Dermis blood vessel endothelial cell (primary cell): Measurements from ENCODE around the gene ZNF667. TPM values are rescaled to one million over a fixed set of nuclear protein-coding genes. Genes with fewer than 3 reads are reported as not detected.

ENCODE experiments used
- DNase-seq: peaks from one replicate; pipeline ENCODE4 v3.0.0; 2010
- total RNA-seq: library from RNA; depleted of rRNA; stranded (reverse); fragments of >200 nt; gene quantifications from 2 replicates; pipeline ENCODE4 v1.2.3, GENCODE V29; 2014

Gene ZNF667
- 2.7 and 3.1 TPM in 2 replicates for total RNA-seq

DNA sequence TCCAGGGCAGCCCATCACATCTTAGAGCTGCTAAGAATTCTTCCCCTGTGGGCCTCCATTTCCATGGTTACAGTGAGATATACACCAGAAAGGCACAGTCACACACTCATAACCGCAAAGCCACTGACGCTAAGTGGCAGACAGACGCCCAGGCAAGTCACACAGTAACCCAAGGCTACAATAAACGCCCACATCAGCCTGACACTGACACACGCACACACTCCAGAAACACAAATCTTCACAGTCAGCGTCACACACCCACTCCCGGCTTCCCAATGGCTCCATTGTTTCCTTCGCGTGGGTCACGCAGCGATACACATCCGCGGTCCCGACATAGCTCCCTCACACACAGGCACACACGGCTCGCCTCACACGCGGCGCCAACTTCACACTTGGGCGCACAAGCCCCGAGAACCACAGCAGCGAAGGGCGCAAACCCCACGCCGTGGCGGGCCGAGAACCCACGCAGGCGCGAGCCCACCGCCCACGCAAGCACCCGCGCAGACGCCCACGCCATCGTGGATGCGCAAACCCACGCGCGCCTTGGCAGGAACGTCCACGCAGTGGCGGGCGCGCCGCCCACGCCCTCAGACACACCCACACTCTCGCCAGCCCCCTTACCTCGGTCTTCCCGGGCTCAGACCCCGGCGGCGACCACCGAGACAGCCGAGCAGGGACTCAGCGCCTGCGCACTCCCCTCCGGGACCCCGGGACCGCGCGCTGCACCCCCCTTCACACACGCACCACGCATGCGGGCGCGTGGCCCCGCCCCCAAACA, at the start of gene ZNF667:
Gene ZNF667, minus strand, starts transcription at position 695 of the 778 bp plus-strand sequence. CDS start 14,975 bp downstream, outside the sequence.
- DNase-seq, result peak; percentile 11

DNA sequence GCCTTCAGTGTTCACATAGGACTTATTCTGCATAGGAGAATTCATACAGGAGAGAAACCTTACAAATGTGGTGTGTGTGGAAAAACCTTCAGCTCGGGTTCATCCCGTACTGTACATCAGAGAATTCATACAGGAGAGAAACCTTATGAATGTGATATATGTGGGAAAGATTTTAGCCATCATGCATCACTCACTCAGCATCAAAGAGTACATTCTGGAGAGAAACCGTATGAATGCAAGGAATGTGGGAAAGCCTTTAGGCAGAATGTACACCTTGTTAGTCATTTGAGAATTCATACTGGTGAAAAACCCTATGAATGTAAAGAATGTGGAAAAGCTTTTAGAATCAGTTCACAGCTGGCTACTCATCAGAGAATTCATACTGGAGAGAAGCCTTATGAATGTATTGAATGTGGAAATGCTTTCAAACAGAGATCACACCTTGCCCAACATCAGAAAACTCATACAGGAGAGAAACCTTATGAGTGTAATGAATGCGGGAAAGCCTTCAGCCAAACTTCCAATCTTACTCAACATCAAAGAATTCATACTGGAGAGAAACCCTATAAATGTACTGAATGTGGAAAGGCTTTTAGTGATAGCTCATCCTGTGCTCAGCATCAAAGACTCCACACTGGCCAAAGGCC, 48.2 kb upstream of the ZNF667 start:
- DNase-seq, result no peak

DNA sequence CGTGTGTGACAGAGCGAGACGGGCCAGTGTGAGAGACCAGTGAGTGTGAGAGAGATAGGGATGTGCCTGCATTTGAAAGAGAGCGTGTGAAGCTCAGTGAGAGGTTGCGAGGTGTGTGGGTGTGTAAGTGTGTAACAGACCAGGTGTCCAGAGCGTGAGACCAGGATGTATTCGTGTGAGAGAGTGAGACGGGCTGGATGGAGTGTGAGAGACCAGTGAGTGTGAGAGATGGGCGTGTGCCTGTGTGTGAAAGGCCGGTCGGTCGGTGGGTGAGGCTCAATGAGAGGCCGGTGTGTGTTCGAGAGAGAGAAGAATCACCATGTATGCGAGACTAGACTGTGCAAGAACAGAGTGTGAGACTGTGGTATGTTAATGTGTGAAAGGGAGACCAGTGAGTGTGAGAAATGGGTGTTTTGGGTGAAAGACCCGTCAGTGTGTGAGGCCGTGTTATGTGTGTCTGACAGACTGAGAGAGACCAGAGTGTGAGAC, 31.2 kb upstream of the ZNF667 start:
- DNase-seq, result no peak

DNA sequence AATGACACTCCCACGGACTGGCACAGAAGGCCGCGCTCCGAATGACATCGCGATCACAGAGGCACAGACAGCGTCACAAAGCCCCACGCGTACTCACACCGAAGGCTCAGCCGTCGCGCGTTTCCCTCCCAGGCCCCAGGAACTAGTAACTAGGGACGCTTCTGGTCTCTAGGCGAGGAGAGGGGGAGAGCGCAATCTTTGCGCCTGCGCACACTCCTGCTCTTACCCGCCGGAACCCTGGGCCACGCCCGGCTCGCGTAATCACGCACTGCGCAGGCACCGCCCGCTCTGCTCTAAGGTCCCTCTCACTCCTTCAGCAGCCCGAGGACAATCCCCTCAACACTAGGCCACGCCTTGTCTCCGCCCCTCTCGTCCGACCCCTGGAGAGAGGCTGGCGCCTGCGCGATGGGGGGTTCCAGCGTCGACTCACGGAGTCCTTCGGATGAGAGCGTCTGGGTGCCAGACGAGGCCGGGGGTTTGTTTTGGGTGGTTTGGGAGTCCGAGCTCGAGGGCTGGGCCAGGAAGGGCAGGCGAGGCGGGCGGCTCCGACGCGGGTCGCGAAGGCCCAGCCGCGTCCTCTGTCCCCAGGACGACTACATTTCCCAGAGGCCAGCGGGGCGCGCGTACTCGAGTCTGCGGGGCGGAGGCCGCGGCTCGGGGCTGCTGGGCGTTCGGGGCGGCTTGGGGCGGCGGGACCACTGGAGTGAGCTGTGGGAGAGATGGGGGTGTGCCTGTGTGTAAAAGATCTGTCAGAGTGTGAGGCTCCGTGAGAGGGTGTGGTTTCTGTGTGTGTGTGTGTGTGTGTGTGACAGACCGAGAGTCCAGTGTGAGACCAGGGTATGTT, 30.5 kb upstream of the ZNF667 start, which contains the start of gene ZNF471:
Gene ZNF471, plus strand, starts transcription at position 410 of the 844 bp plus-strand sequence. CDS start 3,717 bp downstream, outside the sequence.
- DNase-seq, result peak; percentile 99

DNA sequence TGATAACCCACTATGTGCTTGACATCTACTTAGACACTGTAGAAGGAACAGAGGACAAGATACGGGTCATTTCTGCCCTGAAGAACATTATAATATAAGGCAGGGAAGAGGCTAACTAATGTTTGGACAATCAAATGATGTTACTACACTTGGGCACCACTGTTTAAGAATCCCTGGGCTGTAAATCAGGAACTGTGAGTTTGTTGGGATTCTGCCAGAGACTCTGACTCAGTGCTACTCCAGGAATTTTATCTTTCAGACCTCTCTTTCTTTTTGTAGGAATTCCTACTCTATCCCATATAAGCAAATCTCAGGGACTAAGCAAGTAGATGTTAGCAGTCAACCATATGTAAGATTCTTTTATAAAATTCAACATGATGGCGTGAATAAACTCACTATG, 27.4 kb upstream of the ZNF667 start:
- no peak for DNase-seq

DNA sequence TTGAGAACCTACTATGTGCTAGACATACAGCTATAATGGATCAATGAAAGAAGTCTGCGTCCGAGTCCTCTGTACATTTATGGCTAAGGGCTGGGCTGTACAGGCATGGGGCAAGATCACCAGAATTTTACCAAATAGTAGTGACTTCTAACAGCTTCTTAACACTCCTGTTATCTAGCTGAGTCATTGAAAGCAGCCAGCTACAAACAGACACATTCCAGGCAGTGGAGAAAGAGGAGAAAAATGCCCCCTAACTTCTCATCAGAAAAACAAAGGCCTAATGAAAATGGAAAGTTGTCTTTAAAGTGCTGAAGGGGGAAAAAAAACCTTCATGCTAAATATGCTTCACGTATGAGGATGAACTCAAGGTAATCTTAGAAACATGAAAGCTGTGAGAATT, 14.3 kb upstream of the ZNF667 start:
- no peak for DNase-seq

DNA sequence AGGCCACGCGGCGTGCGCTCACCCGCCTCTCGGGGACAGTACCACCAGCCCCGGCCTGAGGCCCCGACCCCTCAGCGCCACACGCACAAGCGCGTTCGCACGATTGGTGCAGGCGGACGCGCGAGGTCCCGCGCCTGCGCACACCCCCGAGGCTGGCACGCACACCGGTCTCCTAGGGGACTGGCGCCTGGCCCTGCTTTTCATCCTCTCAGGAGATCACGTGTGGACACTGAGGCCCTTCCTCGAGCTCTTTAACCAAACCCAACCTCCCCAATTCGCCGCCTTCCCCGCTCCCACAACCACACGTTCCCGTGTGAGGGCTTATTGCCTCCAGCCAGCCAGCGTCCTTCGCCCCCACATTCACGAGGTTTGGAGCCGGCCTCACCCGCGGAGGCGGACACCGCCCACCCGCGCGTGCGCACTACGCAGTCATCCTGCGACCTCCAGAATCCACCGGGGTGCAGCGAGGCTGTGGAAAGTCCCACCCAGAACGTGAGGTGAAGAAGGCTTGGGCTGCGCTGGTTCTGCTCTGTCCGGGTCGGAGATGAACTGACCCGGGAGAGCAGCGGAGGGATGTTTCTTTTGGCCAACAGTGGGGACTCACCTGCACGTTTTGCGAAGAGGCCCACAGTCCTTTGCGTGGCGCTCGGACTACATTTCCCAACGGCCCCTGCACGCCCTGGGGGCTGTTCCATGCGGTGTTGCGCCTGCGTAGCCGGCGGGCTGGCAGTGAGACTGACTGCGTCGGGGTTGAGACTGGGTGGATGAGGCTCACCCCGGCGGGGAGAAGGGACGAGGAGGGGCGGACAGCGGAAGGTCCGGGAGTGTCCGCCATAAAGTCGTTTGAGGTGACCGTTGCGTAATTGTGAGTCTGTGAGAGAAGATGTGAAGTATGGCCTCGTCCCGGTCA, 539 bp upstream of the ZNF667 start:
- peak; percentile 83 for DNase-seq

DNA sequence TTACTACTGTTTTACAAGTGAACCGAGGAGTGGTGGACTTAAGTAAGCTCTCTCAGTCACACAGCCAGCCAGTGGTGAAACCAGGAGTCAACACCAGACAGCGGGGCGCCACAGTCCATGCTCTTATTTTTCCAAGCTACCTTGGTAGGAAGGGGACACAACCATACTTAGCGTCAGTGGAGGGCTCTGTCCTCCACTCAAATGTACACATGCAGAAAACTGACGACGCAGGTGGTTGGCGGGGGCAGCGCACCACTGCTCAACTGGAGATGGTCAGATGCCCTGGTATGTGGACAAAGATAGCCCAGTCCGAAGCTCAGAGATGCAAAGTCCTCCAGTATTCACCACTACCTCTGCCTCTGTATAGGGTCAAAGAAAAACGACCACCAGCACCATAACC, 1.1 kb downstream of the ZNF667 start:
- no peak for DNase-seq

DNA sequence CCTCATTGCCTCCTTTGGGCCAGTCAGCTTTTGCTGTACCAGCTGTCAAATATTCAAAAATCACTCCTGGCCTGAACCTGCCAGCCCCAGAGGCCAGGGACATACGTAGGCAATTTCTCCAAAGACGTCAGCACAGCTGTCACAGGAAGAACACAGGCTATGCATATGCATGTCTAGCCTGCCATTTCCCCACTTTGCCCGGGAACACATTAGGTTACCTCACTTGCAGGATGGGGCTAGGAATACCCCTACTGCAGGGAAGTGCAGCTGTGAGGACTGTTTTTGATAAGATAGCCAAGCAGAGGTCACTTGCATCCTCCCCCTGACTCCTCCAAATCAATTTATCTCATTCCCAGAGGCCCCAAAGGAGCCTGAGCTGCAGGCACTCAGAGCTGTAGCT, 2.8 kb downstream of the ZNF667 start:
- no peak for DNase-seq

DNA sequence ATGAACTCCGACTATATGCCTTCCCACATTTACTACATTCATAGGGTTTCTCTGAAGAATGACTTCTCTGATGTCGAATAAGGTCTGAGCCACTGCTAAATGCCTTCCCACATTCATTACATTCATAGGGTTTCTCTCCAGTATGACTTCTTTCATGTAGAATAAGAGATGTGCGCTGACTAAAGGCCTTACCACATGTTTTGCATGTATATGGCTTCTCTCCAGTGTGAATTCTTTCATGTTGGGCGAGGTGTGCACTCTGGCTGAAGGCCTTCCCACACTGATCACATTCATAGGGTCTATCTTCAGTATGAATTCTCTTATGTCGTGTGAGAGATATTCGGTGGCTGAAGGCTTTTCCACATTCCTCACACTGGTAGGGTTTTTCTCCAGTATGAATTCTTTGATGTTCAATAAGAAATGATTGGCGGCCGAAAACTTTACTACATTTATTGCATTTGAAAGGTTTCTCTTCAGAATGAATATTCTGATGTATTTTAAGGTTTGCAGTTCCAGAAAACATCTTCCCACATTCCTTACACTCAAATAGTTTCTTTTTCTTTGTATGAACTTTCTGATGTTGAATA, 35.8 kb downstream of the ZNF667 start:
- no peak for DNase-seq

DNA sequence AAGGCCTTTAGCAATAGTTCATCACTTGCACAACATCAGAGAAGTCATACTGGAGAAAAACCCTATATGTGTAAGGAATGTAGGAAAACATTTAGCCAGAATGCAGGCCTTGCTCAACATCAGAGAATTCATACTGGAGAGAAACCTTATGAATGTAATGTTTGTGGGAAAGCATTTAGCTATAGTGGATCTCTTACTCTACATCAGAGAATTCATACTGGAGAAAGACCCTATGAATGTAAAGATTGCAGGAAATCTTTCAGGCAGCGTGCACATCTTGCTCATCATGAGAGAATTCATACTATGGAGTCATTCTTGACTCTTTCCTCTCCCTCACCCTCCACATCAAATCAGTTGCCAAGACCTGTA, 53.2 kb downstream of the ZNF667 start:
- DNase-seq, result no peak

DNA sequence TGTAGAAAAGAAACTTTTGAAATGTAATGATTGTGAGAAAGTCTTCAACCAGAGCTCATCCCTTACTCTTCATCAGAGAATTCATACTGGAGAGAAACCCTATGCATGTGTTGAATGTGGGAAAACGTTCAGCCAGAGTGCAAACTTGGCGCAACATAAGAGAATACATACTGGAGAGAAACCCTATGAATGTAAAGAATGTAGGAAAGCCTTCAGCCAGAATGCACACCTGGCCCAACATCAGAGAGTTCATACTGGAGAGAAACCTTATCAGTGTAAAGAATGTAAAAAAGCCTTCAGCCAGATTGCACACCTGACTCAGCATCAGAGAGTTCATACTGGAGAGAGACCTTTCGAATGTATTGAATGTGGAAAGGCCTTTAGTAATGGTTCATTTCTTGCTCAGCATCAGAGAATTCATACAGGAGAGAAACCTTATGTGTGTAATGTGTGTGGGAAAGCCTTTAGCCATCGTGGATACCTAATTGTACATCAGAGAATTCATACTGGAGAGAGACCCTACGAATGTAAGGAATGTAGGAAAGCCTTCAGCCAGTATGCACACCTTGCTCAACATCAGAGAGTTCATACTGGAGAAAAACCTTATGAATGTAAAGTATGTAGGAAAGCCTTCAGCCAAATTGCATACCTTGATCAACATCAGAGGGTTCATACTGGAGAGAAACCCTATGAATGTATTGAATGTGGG, 53.7 kb downstream of the ZNF667 start:
- DNase-seq, result no peak

DNA sequence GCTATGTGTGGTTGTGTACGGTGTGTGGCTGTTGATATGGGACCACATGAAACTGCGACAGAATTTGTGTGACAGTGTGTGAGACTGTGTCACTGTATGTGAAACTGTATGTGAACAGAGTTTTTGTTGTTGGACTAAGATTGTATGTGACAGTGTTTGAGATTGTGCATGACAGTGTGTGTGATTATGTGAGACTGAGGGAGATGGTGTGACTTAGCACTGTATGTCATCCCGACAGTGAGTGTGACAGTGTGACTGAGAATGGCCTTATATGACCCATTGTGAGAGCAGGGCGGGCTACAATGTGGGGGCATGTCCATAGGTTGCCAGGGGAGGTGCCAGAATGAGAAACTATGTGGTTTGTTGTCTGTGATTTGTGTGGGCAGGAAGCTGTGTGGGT, 72.1 kb downstream of the ZNF667 start:
- no peak for DNase-seq

DNA sequence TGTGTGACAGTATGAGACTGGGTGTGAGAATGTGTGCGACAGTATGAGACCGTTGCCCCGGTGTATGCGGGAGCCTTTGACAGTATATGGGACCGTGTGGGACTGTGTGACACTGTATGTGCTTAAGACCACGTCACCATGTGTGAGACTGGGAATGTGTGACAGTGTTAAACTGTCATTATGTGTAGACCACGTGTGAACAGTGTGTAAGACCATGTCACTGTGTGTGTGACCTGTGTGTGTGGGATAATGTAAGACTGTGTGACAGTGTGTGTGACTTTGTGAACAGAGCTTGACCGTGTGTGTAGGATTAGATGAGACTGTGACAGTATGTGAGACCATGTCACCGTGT, 72.5 kb downstream of the ZNF667 start:
- no peak for DNase-seq

DNA sequence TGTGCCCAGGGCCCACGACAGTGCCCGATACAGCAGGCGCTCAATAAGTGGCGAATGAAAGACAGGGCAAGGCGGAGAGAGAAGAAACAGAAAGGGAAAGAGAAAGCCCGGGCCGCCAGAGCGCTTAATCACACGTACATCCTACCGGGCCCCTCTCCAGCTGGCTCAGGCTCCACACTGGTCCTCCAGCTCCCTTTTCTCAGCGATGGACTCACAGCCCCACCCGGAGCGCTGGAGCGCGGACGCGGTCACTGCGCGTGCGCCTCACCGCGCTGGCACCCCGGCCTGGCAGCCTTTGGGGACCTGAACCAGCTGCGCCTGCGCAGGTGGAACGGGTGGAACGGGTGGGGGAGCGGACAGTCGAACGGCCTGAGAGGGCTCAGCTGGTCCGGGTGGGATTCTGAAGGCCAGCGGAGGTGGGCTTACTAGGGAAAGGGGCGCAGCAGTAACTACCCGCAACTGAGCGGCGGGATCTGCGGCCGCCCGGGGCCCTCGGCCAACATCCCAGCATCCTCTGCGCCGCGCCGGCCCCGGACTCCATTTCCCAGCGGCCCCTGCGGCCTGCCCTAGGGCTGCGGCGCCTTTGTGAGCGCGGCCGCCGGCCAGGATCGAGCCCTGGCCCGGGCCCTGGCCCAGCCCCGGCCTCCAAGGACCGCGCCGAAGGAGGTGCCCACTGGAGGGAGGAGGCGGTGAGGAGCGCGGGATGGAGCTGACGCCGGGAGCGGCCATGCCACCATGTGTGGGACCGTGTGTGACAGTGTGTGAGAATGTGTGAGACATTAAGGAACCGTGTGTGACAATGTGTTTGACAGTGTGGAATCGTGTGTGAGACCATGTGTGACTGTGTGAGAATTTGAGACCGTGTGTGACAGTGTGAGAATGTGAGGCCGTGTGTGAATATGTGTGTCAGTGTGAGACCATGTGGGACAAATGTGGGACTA, 73.1 kb downstream of the ZNF667 start, which contains the start of gene ZNF583:
Gene ZNF583, plus strand, starts transcription at position 569 of the 941 bp plus-strand sequence. CDS start 2,783 bp downstream, outside the sequence.
- DNase-seq, result peak; percentile 97

DNA sequence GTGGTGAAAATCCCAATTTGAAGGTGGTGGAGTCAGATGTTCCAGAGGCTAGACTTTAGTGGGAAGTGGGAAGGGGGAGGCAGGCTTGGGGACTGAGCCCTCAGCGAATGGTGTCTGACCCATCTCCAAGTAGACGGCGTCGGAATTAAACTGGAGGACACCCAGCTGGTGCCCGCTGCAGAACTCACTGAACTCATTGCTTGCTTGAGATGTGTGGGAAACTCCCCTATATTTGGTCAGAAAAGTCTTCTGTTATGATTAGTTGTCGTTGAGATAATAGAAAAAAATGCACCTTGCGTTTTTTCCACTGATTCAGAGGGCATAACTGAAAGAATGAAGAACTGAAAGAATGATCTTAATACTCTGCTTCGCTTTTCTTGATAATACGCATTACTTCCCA, 73.9 kb downstream of the ZNF667 start:
- no peak for DNase-seq

DNA sequence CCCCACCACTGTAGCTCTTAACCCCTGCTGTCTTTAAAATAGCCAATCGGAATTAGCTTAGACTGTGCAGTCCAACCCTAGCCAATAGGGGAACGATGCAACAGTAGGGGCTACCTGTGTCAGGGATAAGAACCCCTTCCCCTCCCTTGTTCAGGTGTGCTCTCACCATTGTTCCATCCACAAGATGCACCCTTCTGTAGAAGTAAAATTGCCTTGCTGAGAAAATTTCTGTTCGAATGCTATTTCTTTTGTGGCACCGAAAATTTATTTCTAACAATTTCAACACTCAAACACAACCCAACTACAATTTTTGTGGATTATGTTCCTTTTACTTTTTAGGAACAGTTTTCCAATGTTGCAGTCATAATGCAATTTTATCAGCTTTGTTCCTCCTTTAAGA, 76.7 kb downstream of the ZNF667 start:
- DNase-seq, result no peak

DNA sequence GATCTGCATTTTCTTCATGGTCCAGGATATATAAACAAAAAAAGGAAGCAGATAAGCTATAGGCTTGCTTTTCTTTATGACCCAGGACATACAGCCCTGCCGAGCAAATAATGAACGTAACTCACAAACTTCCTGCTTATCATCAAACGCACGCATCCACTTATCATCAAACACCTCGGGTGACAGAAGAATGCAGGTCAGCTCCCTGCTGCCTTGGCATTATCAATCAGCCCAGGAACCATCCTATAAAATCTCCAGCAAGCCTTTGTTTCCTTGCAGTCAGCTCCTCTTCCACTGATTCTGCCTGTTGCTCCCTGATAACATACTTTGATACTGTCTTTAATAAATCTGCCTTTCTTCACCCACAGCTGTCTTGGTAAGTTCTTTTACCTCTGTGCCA, 78.3 kb downstream of the ZNF667 start:
- no peak for DNase-seq

DNA sequence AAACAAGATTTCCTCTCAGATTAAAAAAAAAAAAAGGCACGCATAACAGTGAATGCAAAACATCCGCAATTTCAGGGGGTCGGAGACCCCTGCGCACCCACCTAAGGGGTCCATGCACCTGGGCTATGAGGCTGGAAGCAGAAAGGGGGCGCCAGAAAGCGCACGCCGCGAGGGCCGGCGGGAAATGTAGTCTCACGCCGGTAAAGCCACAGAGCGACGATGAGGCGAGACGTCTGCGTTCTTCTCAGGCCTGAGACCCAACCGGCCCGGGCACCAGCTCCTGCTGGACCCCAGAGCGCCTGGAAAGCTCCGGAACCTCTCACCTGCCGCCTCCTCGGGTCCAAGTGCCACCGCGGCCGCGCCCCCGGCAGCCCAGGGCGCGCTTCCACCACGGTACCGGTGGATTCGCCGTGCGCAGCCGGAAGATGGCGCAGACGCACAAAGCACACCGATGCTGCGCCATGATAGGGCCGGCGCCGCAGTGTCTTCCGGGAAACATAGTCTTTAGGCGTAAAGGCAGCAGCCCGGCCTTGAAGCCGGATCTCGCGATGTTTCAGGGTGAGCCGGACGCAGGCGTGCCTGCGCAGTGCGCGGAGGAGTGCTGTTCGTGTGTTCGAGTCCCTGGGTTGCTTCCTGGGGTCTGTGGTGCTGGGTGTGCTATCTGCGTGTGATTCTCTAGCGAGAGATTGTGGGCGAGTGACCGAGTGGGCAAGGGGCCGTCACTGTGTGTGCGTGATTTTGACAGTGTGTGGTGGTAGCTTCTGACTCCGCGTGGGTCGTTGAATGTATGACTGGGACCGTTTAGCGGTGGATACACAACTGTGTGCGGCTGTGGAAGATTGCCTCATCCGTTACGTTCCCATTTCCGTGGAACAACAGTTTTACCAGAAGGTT, 83.8 kb downstream of the ZNF667 start, which contains the start of gene ZNF582:
Gene ZNF582, minus strand, starts transcription at position 416 of the 894 bp plus-strand sequence. CDS start 1,782 bp downstream, outside the sequence.
- DNase-seq, result peak; percentile 98
